Sigmoid colon (tissue), 3 donors: Measurements from ENCODE around the gene CD53.

Source experiments
- CTCF ChIP-seq, 4 experiments: fragments of 450-650 bp in 3 of 4; fragments of 200-600 bp in 1 of 4; IDR thresholded peaks; one replicate each; pipeline ENCODE4 v1.5.1; 2016 to 2019; ENCODE audit warnings: antibody characterized with exemption in 4 of 4, mild to moderate bottlenecking in 3 of 4, moderate library complexity in 2 of 4
- POLR2A ChIP-seq, 2 donors: fragments of 450-650 bp; IDR thresholded peaks; one replicate each; pipeline ENCODE4 v1.6.1; 2016; ENCODE audit warnings: antibody characterized with exemption in 2 of 2, mild to moderate bottlenecking in 2 of 2, moderate library complexity in 2 of 2

- TF ChIP-seq CTCF (IDR thresholded peaks at IDR 0.05) = no peak
- TF ChIP-seq POLR2A (IDR thresholded peaks at IDR 0.05) = no peak
Observed at GRCh38 chr1:110875216-110875731, 2.3 kb downstream of the CD53 start.
